ENCODE data around the gene PARP14.

The PARP14 gene

GRCh38 chr3:122758877-122759560, 78.4 kb downstream of the PARP14 start:
- TF ChIP-seq, protein P1, sequence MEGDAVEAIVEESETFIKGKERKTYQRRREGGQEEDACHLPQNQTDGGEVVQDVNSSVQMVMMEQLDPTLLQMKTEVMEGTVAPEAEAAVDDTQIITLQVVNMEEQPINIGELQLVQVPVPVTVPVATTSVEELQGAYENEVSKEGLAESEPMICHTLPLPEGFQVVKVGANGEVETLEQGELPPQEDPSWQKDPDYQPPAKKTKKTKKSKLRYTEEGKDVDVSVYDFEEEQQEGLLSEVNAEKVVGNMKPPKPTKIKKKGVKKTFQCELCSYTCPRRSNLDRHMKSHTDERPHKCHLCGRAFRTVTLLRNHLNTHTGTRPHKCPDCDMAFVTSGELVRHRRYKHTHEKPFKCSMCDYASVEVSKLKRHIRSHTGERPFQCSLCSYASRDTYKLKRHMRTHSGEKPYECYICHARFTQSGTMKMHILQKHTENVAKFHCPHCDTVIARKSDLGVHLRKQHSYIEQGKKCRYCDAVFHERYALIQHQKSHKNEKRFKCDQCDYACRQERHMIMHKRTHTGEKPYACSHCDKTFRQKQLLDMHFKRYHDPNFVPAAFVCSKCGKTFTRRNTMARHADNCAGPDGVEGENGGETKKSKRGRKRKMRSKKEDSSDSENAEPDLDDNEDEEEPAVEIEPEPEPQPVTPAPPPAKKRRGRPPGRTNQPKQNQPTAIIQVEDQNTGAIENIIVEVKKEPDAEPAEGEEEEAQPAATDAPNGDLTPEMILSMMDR (IDR thresholded peaks at IDR 0.05; ENCODE audit: insufficient read depth, low read depth, low read length, missing control alignments), result no peak
- DNase-seq (ENCODE audit: low read depth), result peak; percentile 4
- H3K4me3 ChIP-seq (ENCODE audit: low read depth, low read length), result no peak overlapping the region

GRCh38 chr3:122760453-122761271, 80.0 kb downstream of the PARP14 start:
- TF ChIP-seq, protein P1 (IDR thresholded peaks at IDR 0.05; ENCODE audit: insufficient read depth, low read depth, low read length, missing control alignments), result no peak
- DNase-seq (ENCODE audit: low read depth), result no peak
- no peak overlapping the region for H3K4me3 ChIP-seq (ENCODE audit: low read depth, low read length)

- no peak for DNase-seq (ENCODE audit: low read depth)
- H3K4me3 ChIP-seq (ENCODE audit: low read depth, low read length), result no peak overlapping the region
- TF ChIP-seq, protein P1 (IDR thresholded peaks at IDR 0.05; ENCODE audit: insufficient read depth, low read depth, low read length, missing control alignments), result no peak
Observed at GRCh38 chr3:122766430-122766829, 85.8 kb downstream of the PARP14 start.

DNA sequence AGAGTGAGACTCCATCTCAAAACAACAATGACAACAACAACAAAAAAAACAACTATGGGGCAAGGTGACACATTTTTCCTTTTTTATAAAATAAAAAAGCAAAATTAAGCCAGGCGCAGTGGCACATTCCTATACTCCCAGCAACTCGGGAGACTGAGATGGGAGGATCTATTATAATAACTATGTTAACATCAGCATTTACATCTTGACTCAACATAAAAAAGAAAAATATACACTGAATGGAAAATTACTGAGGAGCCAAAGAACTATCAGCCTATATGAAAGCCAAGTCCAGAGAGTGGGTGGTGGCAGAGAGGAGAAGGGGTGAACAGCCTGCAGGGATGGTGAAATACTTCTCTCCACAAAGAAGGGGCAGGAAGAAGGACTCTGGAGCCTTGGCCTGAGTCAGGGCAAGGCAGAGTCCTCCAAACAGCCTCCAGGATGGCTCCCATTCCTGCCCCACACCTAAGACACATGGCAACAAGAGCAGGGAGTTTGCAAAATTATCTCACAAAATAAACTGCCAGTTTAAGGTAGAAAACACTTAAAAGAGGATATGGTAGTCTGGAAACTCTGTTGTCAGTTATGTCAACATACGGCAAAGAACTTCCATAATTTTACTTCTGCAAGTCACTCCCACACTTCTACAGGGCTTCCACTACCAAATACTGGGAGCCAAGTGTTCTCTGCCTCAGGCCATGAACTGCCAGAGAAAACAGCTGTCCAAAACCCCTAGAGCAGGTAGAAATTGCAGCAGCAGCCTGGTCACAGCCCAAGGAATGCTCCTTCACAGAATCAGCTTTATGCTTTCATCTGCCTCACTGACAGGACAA, 87.1 kb downstream of the PARP14 start:
- TF ChIP-seq, protein P1 (IDR thresholded peaks at IDR 0.05; ENCODE audit: insufficient read depth, low read depth, low read length, missing control alignments), result no peak
- no peak for DNase-seq (ENCODE audit: low read depth)
- H3K4me3 ChIP-seq (ENCODE audit: low read depth, low read length), result no peak overlapping the region

DNA sequence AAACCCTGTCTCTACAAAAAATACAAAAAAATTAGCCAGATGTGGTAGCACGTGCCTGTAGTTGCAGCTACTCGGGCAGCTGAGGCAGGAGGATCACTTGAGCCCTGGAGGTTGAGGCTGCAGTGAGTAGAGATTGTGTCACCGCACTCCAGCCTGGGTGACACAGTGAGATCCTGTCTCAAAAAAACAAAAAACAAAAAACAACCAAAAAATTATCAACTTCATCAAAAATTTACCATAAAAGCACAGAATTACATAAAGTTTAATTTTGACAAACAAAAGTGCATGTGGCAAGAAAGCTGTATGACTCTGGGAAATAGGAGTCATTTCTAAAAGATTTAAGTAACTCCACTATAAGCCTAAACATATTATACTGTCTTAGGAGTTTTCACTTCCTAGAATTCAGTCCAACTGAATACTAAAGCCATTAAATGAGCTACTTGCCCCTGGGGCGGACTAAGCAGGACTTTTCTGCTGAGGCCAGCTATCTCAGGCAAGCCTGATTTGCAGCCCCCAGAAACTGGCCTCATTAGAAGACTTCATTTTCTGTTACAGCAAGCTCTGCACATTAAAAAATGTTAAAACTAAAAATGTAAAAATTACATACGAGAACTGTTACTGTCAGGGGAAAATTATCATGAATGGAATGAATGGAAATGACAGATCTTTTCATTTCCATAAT, 90.0 kb downstream of the PARP14 start:
- no peak for DNase-seq (ENCODE audit: low read depth)
- H3K4me3 ChIP-seq (ENCODE audit: low read depth, low read length), result no peak overlapping the region
- TF ChIP-seq, protein P1 (IDR thresholded peaks at IDR 0.05; ENCODE audit: insufficient read depth, low read depth, low read length, missing control alignments), result no peak

DNA sequence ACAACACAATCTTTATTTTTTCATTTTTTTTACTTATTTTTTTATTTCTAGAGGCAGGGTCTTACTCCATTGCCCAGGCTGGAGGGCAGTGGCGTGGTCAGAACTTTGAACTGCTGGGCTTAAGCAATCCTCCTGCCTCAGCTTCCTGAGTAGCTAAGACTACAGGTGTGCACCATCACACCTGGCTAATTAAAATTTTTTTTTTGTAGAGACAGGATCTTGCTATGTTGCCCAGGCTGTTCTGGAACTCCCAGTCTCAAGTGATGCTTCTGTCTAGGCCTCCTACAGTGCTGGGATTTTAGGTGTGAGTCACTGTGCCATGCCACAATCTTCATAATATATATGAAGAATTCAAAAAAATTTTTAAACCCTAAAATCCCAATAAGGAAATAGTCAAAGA, 92.2 kb downstream of the PARP14 start:
- TF ChIP-seq, protein P1 (IDR thresholded peaks at IDR 0.05; ENCODE audit: insufficient read depth, low read depth, low read length, missing control alignments), result no peak
- DNase-seq (ENCODE audit: low read depth), result no peak
- H3K4me3 ChIP-seq (ENCODE audit: low read depth, low read length), result no peak overlapping the region

Data from GM12865 (cell line).